ENCODE data around the gene EXOC7.
A peak's percentile ranks its signal among the peaks of the same experiment; 100 is the strongest.
"Not testable (repeated sequence)": the region's sequence is repeated elsewhere in the genome, so short reads cannot be mapped to it uniquely, and the experiment has no call there.

EXOC7 gene

GRCh38 chr17:76074390-76075363, 28.9 kb downstream of the EXOC7 start, which contains the start of gene GALR2:
Gene GALR2, plus strand, starts transcription at chr17:76074781. Its CDS starts 103 bp downstream, at chr17:76074884.
- DNase-seq (ENCODE audit: low read depth in 2 of 2), result no peak

GRCh38 chr17:76072148-76072858, 31.3 kb downstream of the EXOC7 start, which contains the start of gene SRP68:
Gene SRP68, minus strand, starts transcription at chr17:76072517. Its CDS starts 26 bp downstream, at chr17:76072491.
- DNase-seq (ENCODE audit: low read depth in 2 of 2), result peak; percentile 70 to 76

GRCh38 chr17:76071531-76072147, 31.9 kb downstream of the EXOC7 start:
- no peak for DNase-seq (ENCODE audit: low read depth in 2 of 2)

GRCh38 chr17:76065775-76066174, 37.8 kb downstream of the EXOC7 start:
- DNase-seq (ENCODE audit: low read depth in 2 of 2), result no peak

GRCh38 chr17:76063875-76064546, 39.6 kb downstream of the EXOC7 start:
- peak in 1 of 2 donors; percentile 44 for DNase-seq (ENCODE audit: low read depth in 2 of 2)

- DNase-seq (ENCODE audit: low read depth in 2 of 2), result not testable (repeated sequence)
Observed at GRCh38 chr17:76058264-76058663, 45.3 kb downstream of the EXOC7 start.

GRCh38 chr17:76056882-76057281, 46.7 kb downstream of the EXOC7 start:
- no peak for DNase-seq (ENCODE audit: low read depth in 2 of 2)

GRCh38 chr17:76054112-76054476, 49.5 kb downstream of the EXOC7 start:
- DNase-seq (ENCODE audit: low read depth in 2 of 2), result no peak

GRCh38 chr17:76053246-76054111, 50.1 kb downstream of the EXOC7 start:
- no peak for DNase-seq (ENCODE audit: low read depth in 2 of 2)

GRCh38 chr17:76051561-76051960, 52.0 kb downstream of the EXOC7 start:
- DNase-seq (ENCODE audit: low read depth in 2 of 2), result no peak

GRCh38 chr17:76050538-76051467, 52.8 kb downstream of the EXOC7 start:
- DNase-seq (ENCODE audit: low read depth in 2 of 2), result no peak

GRCh38 chr17:76049836-76050537, 53.6 kb downstream of the EXOC7 start:
- DNase-seq (ENCODE audit: low read depth in 2 of 2), result no peak

- no peak for DNase-seq (ENCODE audit: low read depth in 2 of 2)
Observed at GRCh38 chr17:76049239-76049638, 54.3 kb downstream of the EXOC7 start.

- no peak for DNase-seq (ENCODE audit: low read depth in 2 of 2)
Observed at GRCh38 chr17:76048711-76049110, 54.9 kb downstream of the EXOC7 start.

GRCh38 chr17:76048025-76048605, 55.5 kb downstream of the EXOC7 start:
- no peak for DNase-seq (ENCODE audit: low read depth in 2 of 2)

GRCh38 chr17:76046064-76046463, 57.5 kb downstream of the EXOC7 start:
- DNase-seq (ENCODE audit: low read depth in 2 of 2), result no peak

- not testable (repeated sequence) for DNase-seq (ENCODE audit: low read depth in 2 of 2)
Observed at GRCh38 chr17:76044475-76045007, 59.0 kb downstream of the EXOC7 start.

- DNase-seq (ENCODE audit: low read depth in 2 of 2), result not testable (repeated sequence)
Observed at GRCh38 chr17:76042868-76043267, 60.7 kb downstream of the EXOC7 start.

All from stimulated activated CD4-positive, alpha-beta T cell treated with anti-CD3 and anti-CD28 coated beads, Interleukin-1b, Interleukin-23, amount 100 ng/mL, for 4 hours (primary cell).